ENCODE data around the gene EME2. TPM values are rescaled to one million over a fixed set of nuclear protein-coding genes. Genes with fewer than 3 reads are reported as not detected.

EME2 gene
- total RNA-seq (23.8 TPM), polyA plus RNA-seq (ENCODE audit: insufficient read depth, low read depth, low replicate concordance) (5.1 TPM)
- long read RNA-seq, donor 1, result 0 reads
- long read RNA-seq, donor 2, result 0 reads
- long read RNA-seq, donor 3, result 0 reads
- long read RNA-seq, donor 4, full-length matches to known transcripts, result 1 of 1 reads
- long read RNA-seq, donor 4, partial matches to known transcripts, result 0 of 1 reads
- long read RNA-seq, donor 4, other reads (novel, unspliced or antisense), result 0 of 1 reads
- long read RNA-seq, donor 5, result 0 reads
- long read RNA-seq, donor 6, partial matches to known transcripts, result 0 of 5 reads
- long read RNA-seq, donor 6, other reads (novel, unspliced or antisense), result 5 of 5 reads
- long read RNA-seq, donor 7, partial matches to known transcripts, result 0 of 25 reads
- long read RNA-seq, donor 7, other reads (novel, unspliced or antisense), result 25 of 25 reads
- long read RNA-seq, donor 8, result 0 reads
- long read RNA-seq, donor 9, partial matches to known transcripts, result 0 of 24 reads
- long read RNA-seq, donor 9, other reads (novel, unspliced or antisense), result 24 of 24 reads
- long read RNA-seq, donor 10, partial matches to known transcripts, result 17 of 22 reads
- long read RNA-seq, donor 10, other reads (novel, unspliced or antisense), result 5 of 22 reads

- peak within 1 kb of the TSS; percentile 85 for H3K27ac ChIP-seq (ENCODE audit: low read depth in 2 of 2, low read length in 2 of 2)
- peak within 1 kb of the TSS; percentile 58 to 81 (median 76) for H3K4me3 ChIP-seq (ENCODE audit: low read length in 3 of 3)
- peak within 1 kb of the TSS; percentile 39 to 55 (median 55) for H3K9ac ChIP-seq (ENCODE audit: low read length in 3 of 3)
- no peak for TF ChIP-seq CTCF (IDR thresholded peaks at IDR 0.05; ENCODE audit: borderline replicate concordance, extremely low read depth, insufficient read depth)
- intact Hi-C loops (cut with DNase I), result no loop called here
- DNase-seq (peak in 1 of 5 donors; percentile 75), FAIRE-seq (no peak)
- peaks cover 0 to 24% (median 6%) of the 10 kb centered on the region in 3 donors for H3K4me1 ChIP-seq (ENCODE audit: control insufficient read depth in 2 of 3, insufficient read depth in 2 of 3, low read depth in 1 of 3, low read length in 3 of 3)
- H3K9me3 ChIP-seq (ENCODE audit: control insufficient read depth in 2 of 3, insufficient read depth in 1 of 3, low read length in 3 of 3), result no peaks in the 10 kb centered on the region
- H3K36me3 ChIP-seq (ENCODE audit: control insufficient read depth in 2 of 3, insufficient read depth in 3 of 3, low read length in 3 of 3), result peaks cover 0 to 4% (median 4%) of the 10 kb centered on the region in 3 donors
- no peaks in the 10 kb centered on the region for H3K27me3 ChIP-seq (ENCODE audit: control insufficient read depth, insufficient read depth, low read length)
Measured at GRCh38 chr16:1772362-1772907, at the start of gene EME2. EME2 (plus strand) TSS chr16:1772810; CDS start chr16:1773228, 418 bp downstream.

- H3K4me1 ChIP-seq (ENCODE audit: control insufficient read depth in 2 of 3, insufficient read depth in 2 of 3, low read depth in 1 of 3, low read length in 3 of 3), result peaks cover 0 to 2% (median 0%) of the 10 kb centered on the region in 3 donors
- no peaks in the 10 kb centered on the region for H3K9me3 ChIP-seq (ENCODE audit: control insufficient read depth in 2 of 3, insufficient read depth in 1 of 3, low read length in 3 of 3)
- intact Hi-C loops (cut with DNase I), result no loop called here
- no peak overlapping the region for H3K27ac ChIP-seq (ENCODE audit: low read depth in 2 of 2, low read length in 2 of 2)
- no peaks in the 10 kb centered on the region for H3K27me3 ChIP-seq (ENCODE audit: control insufficient read depth, insufficient read depth, low read length)
- DNase-seq (peak in 2 of 5 donors; percentile 37 to 38), FAIRE-seq (no peak)
- no peak overlapping the region for H3K4me3 ChIP-seq (ENCODE audit: low read length in 3 of 3)
- H3K36me3 ChIP-seq (ENCODE audit: control insufficient read depth in 2 of 3, insufficient read depth in 3 of 3, low read length in 3 of 3), result peaks cover 3 to 10% (median 7%) of the 10 kb centered on the region in 3 donors
- no peak overlapping the region for H3K9ac ChIP-seq (ENCODE audit: low read length in 3 of 3)
- peak; percentile 66 for TF ChIP-seq CTCF (IDR thresholded peaks at IDR 0.05; ENCODE audit: borderline replicate concordance, extremely low read depth, insufficient read depth)
Measured at GRCh38 chr16:1723450-1724147, 49.0 kb upstream of the EME2 start.

- peaks cover 3 to 12% (median 7%) of the 10 kb centered on the region in 3 donors for H3K36me3 ChIP-seq (ENCODE audit: control insufficient read depth in 2 of 3, insufficient read depth in 3 of 3, low read length in 3 of 3)
- intact Hi-C loops (cut with DNase I), result no loop called here
- DNase-seq, result no peak
- peaks cover 0 to 2% (median 0%) of the 10 kb centered on the region in 3 donors for H3K4me1 ChIP-seq (ENCODE audit: control insufficient read depth in 2 of 3, insufficient read depth in 2 of 3, low read depth in 1 of 3, low read length in 3 of 3)
- H3K27me3 ChIP-seq (ENCODE audit: control insufficient read depth, insufficient read depth, low read length), result no peaks in the 10 kb centered on the region
- no peak overlapping the region for H3K9ac ChIP-seq (ENCODE audit: low read length in 3 of 3)
- no peak for TF ChIP-seq CTCF (IDR thresholded peaks at IDR 0.05; ENCODE audit: borderline replicate concordance, extremely low read depth, insufficient read depth)
- FAIRE-seq, result no peak
- no peak overlapping the region for H3K4me3 ChIP-seq (ENCODE audit: low read length in 3 of 3)
- H3K27ac ChIP-seq (ENCODE audit: low read depth in 2 of 2, low read length in 2 of 2), result no peak overlapping the region
- H3K9me3 ChIP-seq (ENCODE audit: control insufficient read depth in 2 of 3, insufficient read depth in 1 of 3, low read length in 3 of 3), result no peaks in the 10 kb centered on the region
Measured at GRCh38 chr16:1724491-1724890, 48.1 kb upstream of the EME2 start.

All from kidney (tissue), 22 donors.